Measurements from ENCODE around the gene TPST2. TPM values are rescaled to one million over a fixed set of nuclear protein-coding genes. Genes with fewer than 3 reads are reported as not detected.

Gene TPST2
- total RNA-seq, 1 experiment from 2014 or later: 50.1 TPM

DNA sequence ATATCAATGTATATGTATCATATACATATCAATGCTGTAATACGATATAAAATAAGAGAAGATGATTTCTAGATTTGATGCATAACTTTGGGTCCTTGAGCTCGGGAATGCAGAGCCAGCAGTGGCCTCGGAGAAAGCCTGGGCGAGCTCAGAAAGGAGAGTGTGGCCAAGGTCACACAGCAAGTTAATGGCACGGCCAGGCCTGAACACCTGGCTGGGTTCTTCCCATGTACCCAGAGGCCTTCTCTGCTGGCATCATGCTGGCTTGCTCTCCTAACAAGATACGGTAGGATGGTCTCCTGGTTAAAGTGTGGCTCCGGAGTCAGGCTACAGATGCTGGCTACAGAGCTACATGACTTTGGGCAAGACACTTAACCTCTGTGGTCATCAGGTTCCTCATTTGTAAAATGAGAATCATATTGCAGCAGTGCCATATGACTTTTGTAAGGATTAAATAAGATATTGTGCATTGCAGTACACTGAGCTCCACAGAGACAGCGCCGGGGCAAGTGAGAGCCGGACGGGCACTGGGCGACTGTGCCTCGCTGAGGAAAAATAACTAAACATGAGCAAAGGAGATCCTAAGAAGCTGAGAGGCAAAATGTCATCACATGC lies 29.9 kb downstream of the TPST2 start:
- no peak overlapping the region for H2AFZ ChIP-seq (ENCODE audit: low read length)
- H4K5ac ChIP-seq (ENCODE audit: insufficient read length, low read depth, low read length): no peak overlapping the region
- WGBS (ENCODE audit: extremely low coverage, insufficient read length, low lambda C conversion rate): no CpG with 5 or more reads among the region's 13 CpGs
- no peak overlapping the region for H3K23ac ChIP-seq (ENCODE audit: insufficient read length, low read depth, low read length)
- H2BK5ac ChIP-seq (ENCODE audit: insufficient read length, low read length): no peak overlapping the region
- H3K4me3 Mint-ChIP-seq: no peak overlapping the region
- H3K27ac ChIP-seq (ENCODE audit: insufficient read length, low read depth, low read length): no peak overlapping the region
- H3K9me3 ChIP-seq (ENCODE audit: control insufficient read depth, low read depth, low read length): no peaks in the 10 kb centered on the region
- H3K4ac ChIP-seq (ENCODE audit: low read depth, low read length): no peak overlapping the region
- no peak overlapping the region for H3K18ac ChIP-seq (ENCODE audit: insufficient read length, low read depth, low read length)
- no peak overlapping the region for H3K56ac ChIP-seq (ENCODE audit: insufficient read length, low read depth, low read length)
- TF ChIP-seq, protein P1, sequence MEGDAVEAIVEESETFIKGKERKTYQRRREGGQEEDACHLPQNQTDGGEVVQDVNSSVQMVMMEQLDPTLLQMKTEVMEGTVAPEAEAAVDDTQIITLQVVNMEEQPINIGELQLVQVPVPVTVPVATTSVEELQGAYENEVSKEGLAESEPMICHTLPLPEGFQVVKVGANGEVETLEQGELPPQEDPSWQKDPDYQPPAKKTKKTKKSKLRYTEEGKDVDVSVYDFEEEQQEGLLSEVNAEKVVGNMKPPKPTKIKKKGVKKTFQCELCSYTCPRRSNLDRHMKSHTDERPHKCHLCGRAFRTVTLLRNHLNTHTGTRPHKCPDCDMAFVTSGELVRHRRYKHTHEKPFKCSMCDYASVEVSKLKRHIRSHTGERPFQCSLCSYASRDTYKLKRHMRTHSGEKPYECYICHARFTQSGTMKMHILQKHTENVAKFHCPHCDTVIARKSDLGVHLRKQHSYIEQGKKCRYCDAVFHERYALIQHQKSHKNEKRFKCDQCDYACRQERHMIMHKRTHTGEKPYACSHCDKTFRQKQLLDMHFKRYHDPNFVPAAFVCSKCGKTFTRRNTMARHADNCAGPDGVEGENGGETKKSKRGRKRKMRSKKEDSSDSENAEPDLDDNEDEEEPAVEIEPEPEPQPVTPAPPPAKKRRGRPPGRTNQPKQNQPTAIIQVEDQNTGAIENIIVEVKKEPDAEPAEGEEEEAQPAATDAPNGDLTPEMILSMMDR (conservative IDR thresholded peaks at IDR 0.05): no peak
- H3T11ph ChIP-seq (ENCODE audit: low read length): no peak overlapping the region
- no peak overlapping the region for H2BK120ac ChIP-seq (ENCODE audit: low read depth, low read length, poor library complexity, severe bottlenecking)
- H2AK5ac ChIP-seq (ENCODE audit: insufficient read length, low read length): no peak overlapping the region
- H4K20me1 ChIP-seq (ENCODE audit: control insufficient read depth, insufficient read depth, insufficient read length): peaks cover 3% of the 10 kb centered on the region
- H3K27me3 ChIP-seq (ENCODE audit: insufficient read depth, low read length): no peaks in the 10 kb centered on the region
- H3K14ac ChIP-seq (ENCODE audit: insufficient read depth, low read length): no peak overlapping the region
- H3K36me3 Mint-ChIP-seq (ENCODE audit: insufficient read depth in 1 of 3, low read depth in 3 of 3): peaks cover 2 to 16% (median 12%) of the 10 kb centered on the region in 3 experiments; a peak in 5 of 7 replicates
- no peak overlapping the region for H3K9ac ChIP-seq (ENCODE audit: extremely low read depth, insufficient read length, low read length)
- no peak overlapping the region for H2BK15ac ChIP-seq (ENCODE audit: low read depth, low read length)
- H2BK12ac ChIP-seq (ENCODE audit: insufficient read length, low read depth, low read length): no peak overlapping the region
- H3K4me2 ChIP-seq (ENCODE audit: insufficient read depth, insufficient read length, low read length): no peak overlapping the region
- DNase-seq: no peak
- H3K23me2 ChIP-seq (ENCODE audit: insufficient read length, low read depth, low read length, poor library complexity, severe bottlenecking): no peaks in the 10 kb centered on the region
- H4K8ac ChIP-seq (replicated peaks; ENCODE audit: insufficient read length, low read depth, low read length): no peak overlapping the region
- H3K79me2 ChIP-seq (ENCODE audit: insufficient read depth, low read length): peaks cover 42% of the 10 kb centered on the region; the same call in 1 of the 2 replicates
- H3K4me1 ChIP-seq (ENCODE audit: insufficient read depth, low read length): peaks cover 29% of the 10 kb centered on the region
- peaks cover 77 to 82% of the 10 kb centered on the region in 2 experiments for H3K4me1 Mint-ChIP-seq
- H3K27me3 Mint-ChIP-seq (ENCODE audit: low read depth): no peaks in the 10 kb centered on the region
- H3K27ac Mint-ChIP-seq: peak overlapping the region; percentile 3 to 71 (median 68); a peak in 6 of 7 replicates
- no peak overlapping the region for H2BK20ac ChIP-seq (ENCODE audit: low read depth, low read length, poor library complexity, severe bottlenecking)
- H3K9me3 Mint-ChIP-seq: no peaks in the 10 kb centered on the region; a peak in 1 of 5 replicates
- H3K79me1 ChIP-seq (ENCODE audit: insufficient read depth, low read depth, low read length, poor library complexity, severe bottlenecking): peaks cover 8% of the 10 kb centered on the region
- no peak overlapping the region for H4K91ac ChIP-seq (ENCODE audit: insufficient read length, low read depth, low read length)

All from H9 (cell line).